Activated naive CD8-positive, alpha-beta T cell treated with anti-CD3 and anti-CD28 coated beads for 36 hours (primary cell): ENCODE results near the gene GCK. TPM values are rescaled to one million over a fixed set of nuclear protein-coding genes. Genes with fewer than 3 reads are reported as not detected.

ENCODE experiments used
- DNase-seq: peaks from one replicate; pipeline ENCODE4 v3.0.0; 2021
- H3K27ac Mint-ChIP-seq: one replicate; pipeline ENCODE4 v1.8.0; 2022; ENCODE audit warnings: mild to moderate bottlenecking, moderate library complexity, mixed read lengths
- H3K27me3 Mint-ChIP-seq: one replicate; pipeline ENCODE4 v1.8.0; 2022; ENCODE audit warnings: mild to moderate bottlenecking, mixed read lengths
- H3K36me3 Mint-ChIP-seq: one replicate; pipeline ENCODE4 v1.8.0; 2021; ENCODE audit warnings: mild to moderate bottlenecking, mixed read lengths
- H3K4me1 Mint-ChIP-seq: one replicate; pipeline ENCODE4 v1.8.0; 2021; ENCODE audit warnings: mixed read lengths
- H3K4me3 Mint-ChIP-seq: one replicate; pipeline ENCODE4 v1.8.0; 2022; ENCODE audit warnings: mild to moderate bottlenecking, moderate library complexity, mixed read lengths
- H3K9me3 Mint-ChIP-seq: one replicate; pipeline ENCODE4 v1.8.0; 2022; ENCODE audit warnings: mixed read lengths
- total RNA-seq, 2 experiments: library from RNA; stranded (reverse); gene quantifications; one replicate each; pipeline ENCODE4 v1.2.3, GENCODE V29; 2021

GCK gene
- total RNA-seq, 2 experiments from 2014 or later: 2.5 to 3.7 TPM

GRCh38 chr7:44123190-44124003 lies 65.8 kb downstream of the GCK start, which contains the start of gene POLD2:
TSS of gene POLD2 (minus strand) at chr7:44123548. CDS start at chr7:44122053, 1,495 bp downstream.
- no peaks in the 10 kb centered on the region for H3K27me3 Mint-ChIP-seq
- peak within 1 kb of the TSS; percentile 94 for H3K4me3 Mint-ChIP-seq
- peaks cover 42% of the 10 kb centered on the region for H3K36me3 Mint-ChIP-seq
- H3K4me1 Mint-ChIP-seq: peaks cover 39% of the 10 kb centered on the region
- peak; percentile 99 for DNase-seq
- H3K27ac Mint-ChIP-seq: peak within 1 kb of the TSS; percentile 88
- H3K9me3 Mint-ChIP-seq: peaks cover 7% of the 10 kb centered on the region

GRCh38 chr7:44122529-44122928 lies 66.7 kb downstream of the GCK start:
- H3K27me3 Mint-ChIP-seq: no peaks in the 10 kb centered on the region
- peak overlapping the region; percentile 88 for H3K27ac Mint-ChIP-seq
- peak overlapping the region; percentile 94 for H3K4me3 Mint-ChIP-seq
- DNase-seq: no peak
- peaks cover 39% of the 10 kb centered on the region for H3K4me1 Mint-ChIP-seq
- peaks cover 3% of the 10 kb centered on the region for H3K9me3 Mint-ChIP-seq
- H3K36me3 Mint-ChIP-seq: peaks cover 44% of the 10 kb centered on the region

GRCh38 chr7:44121761-44122420 lies 67.3 kb downstream of the GCK start:
- no peaks in the 10 kb centered on the region for H3K9me3 Mint-ChIP-seq
- H3K4me1 Mint-ChIP-seq: peaks cover 39% of the 10 kb centered on the region
- no peak for DNase-seq
- peaks cover 43% of the 10 kb centered on the region for H3K36me3 Mint-ChIP-seq
- no peak overlapping the region for H3K27ac Mint-ChIP-seq
- peak overlapping the region; percentile 94 for H3K4me3 Mint-ChIP-seq
- H3K27me3 Mint-ChIP-seq: no peaks in the 10 kb centered on the region

GRCh38 chr7:44120395-44120794 lies 68.8 kb downstream of the GCK start:
- DNase-seq: no peak
- H3K27ac Mint-ChIP-seq: peak overlapping the region; percentile 31
- peaks cover 39% of the 10 kb centered on the region for H3K4me1 Mint-ChIP-seq
- H3K4me3 Mint-ChIP-seq: peak overlapping the region; percentile 20
- no peaks in the 10 kb centered on the region for H3K9me3 Mint-ChIP-seq
- peaks cover 43% of the 10 kb centered on the region for H3K36me3 Mint-ChIP-seq
- H3K27me3 Mint-ChIP-seq: no peaks in the 10 kb centered on the region

- Mint-ChIP-seq H3K27me3 (no peaks in the 10 kb centered on the region), H3K9me3 (no peaks in the 10 kb centered on the region), H3K4me1 (peaks cover 39% of the 10 kb centered on the region), H3K4me3 (peak overlapping the region; percentile 20), H3K36me3 (peaks cover 43% of the 10 kb centered on the region), H3K27ac (peak overlapping the region; percentile 16)
- DNase-seq: no peak
Observed at GRCh38 chr7:44119829-44120380, 69.3 kb downstream of the GCK start.

GRCh38 chr7:44117801-44118429 lies 71.3 kb downstream of the GCK start:
- peaks cover 36% of the 10 kb centered on the region for H3K4me1 Mint-ChIP-seq
- no peaks in the 10 kb centered on the region for H3K27me3 Mint-ChIP-seq
- no peak for DNase-seq
- H3K36me3 Mint-ChIP-seq: peaks cover 53% of the 10 kb centered on the region
- H3K4me3 Mint-ChIP-seq: no peak overlapping the region
- no peaks in the 10 kb centered on the region for H3K9me3 Mint-ChIP-seq
- H3K27ac Mint-ChIP-seq: peak overlapping the region; percentile 4

- peaks cover 56% of the 10 kb centered on the region for H3K36me3 Mint-ChIP-seq
- no peak for DNase-seq
- H3K4me3 Mint-ChIP-seq: no peak overlapping the region
- no peaks in the 10 kb centered on the region for H3K27me3 Mint-ChIP-seq
- H3K9me3 Mint-ChIP-seq: no peaks in the 10 kb centered on the region
- peaks cover 28% of the 10 kb centered on the region for H3K4me1 Mint-ChIP-seq
- peak overlapping the region; percentile 4 for H3K27ac Mint-ChIP-seq
Observed at GRCh38 chr7:44116789-44117666, 72.2 kb downstream of the GCK start.

- no peak overlapping the region for H3K27ac Mint-ChIP-seq
- H3K4me3 Mint-ChIP-seq: no peak overlapping the region
- H3K4me1 Mint-ChIP-seq: peaks cover 22% of the 10 kb centered on the region
- DNase-seq: no peak
- H3K27me3 Mint-ChIP-seq: no peaks in the 10 kb centered on the region
- H3K9me3 Mint-ChIP-seq: no peaks in the 10 kb centered on the region
- peaks cover 53% of the 10 kb centered on the region for H3K36me3 Mint-ChIP-seq
Observed at GRCh38 chr7:44116087-44116788, 73.0 kb downstream of the GCK start.

GRCh38 chr7:44114586-44115310 lies 74.5 kb downstream of the GCK start:
- no peaks in the 10 kb centered on the region for H3K27me3 Mint-ChIP-seq
- peaks cover 7% of the 10 kb centered on the region for H3K4me1 Mint-ChIP-seq
- DNase-seq: no peak
- H3K4me3 Mint-ChIP-seq: no peak overlapping the region
- H3K36me3 Mint-ChIP-seq: peaks cover 38% of the 10 kb centered on the region
- no peak overlapping the region for H3K27ac Mint-ChIP-seq
- H3K9me3 Mint-ChIP-seq: no peaks in the 10 kb centered on the region

- no peaks in the 10 kb centered on the region for H3K4me1 Mint-ChIP-seq
- no peak overlapping the region for H3K4me3 Mint-ChIP-seq
- DNase-seq: no peak
- no peaks in the 10 kb centered on the region for H3K27me3 Mint-ChIP-seq
- H3K9me3 Mint-ChIP-seq: no peaks in the 10 kb centered on the region
- H3K36me3 Mint-ChIP-seq: peaks cover 30% of the 10 kb centered on the region
- H3K27ac Mint-ChIP-seq: no peak overlapping the region
Observed at GRCh38 chr7:44113764-44114354, 75.4 kb downstream of the GCK start.

GRCh38 chr7:44112997-44113763 lies 76.1 kb downstream of the GCK start:
- Mint-ChIP-seq H3K4me1 (no peaks in the 10 kb centered on the region), H3K27ac (no peak overlapping the region), H3K36me3 (peaks cover 26% of the 10 kb centered on the region), H3K4me3 (no peak overlapping the region), H3K27me3 (no peaks in the 10 kb centered on the region), H3K9me3 (no peaks in the 10 kb centered on the region)
- DNase-seq: no peak

- H3K27ac Mint-ChIP-seq: no peak overlapping the region
- H3K4me1 Mint-ChIP-seq: no peaks in the 10 kb centered on the region
- H3K36me3 Mint-ChIP-seq: peaks cover 22% of the 10 kb centered on the region
- H3K27me3 Mint-ChIP-seq: no peaks in the 10 kb centered on the region
- no peaks in the 10 kb centered on the region for H3K9me3 Mint-ChIP-seq
- H3K4me3 Mint-ChIP-seq: no peak overlapping the region
- no peak for DNase-seq
Observed at GRCh38 chr7:44112231-44112996, 76.8 kb downstream of the GCK start.
